Lower leg skin (tissue), 4 donors: ENCODE results near the gene PRCC. TPM values are rescaled to one million over a fixed set of nuclear protein-coding genes. Genes with fewer than 3 reads are reported as not detected.

Experiments
- DNase-seq, 2 donors: peaks; one replicate each; pipeline ENCODE4 v3.0.0-alpha.2; 2019; ENCODE audit warnings: low spot score in 2 of 2
- H3K4me3 ChIP-seq: fragments of 200-600 bp; sonication (generic); 2 replicates; pipeline ENCODE4 v1.5.1; 2017; ENCODE audit warnings: mild to moderate bottlenecking, low read depth; ENCODE audit not compliant: poor library complexity, severe bottlenecking
- POLR2A ChIP-seq, 2 donors: fragments of 450-650 bp; IDR thresholded peaks; one replicate each; pipeline ENCODE4 v1.6.1; 2016 to 2017; ENCODE audit warnings: antibody characterized with exemption in 2 of 2, mild to moderate bottlenecking in 1 of 2, moderate library complexity in 1 of 2
- WGBS, 2 donors: methylation state at CpG; one replicate each; pipeline ENCODE4 v1.1.5; 2018; 5-methylcytosine and 5-hydroxymethylcytosine counted together
- intact Hi-C: fragments of 100-400 bp; cut with DNase I; formaldehyde crosslinking; loops from one replicate; pipeline ENCODE4 v1.15.0; 2023; ENCODE audit warnings: low total_unique reads
- total RNA-seq, 4 donors: library from RNA; depleted of rRNA; stranded (reverse); fragments of >200 nt; gene quantifications; one replicate each; pipeline ENCODE4 v1.1.0, GENCODE V29; 2016
- TF ChIP-seq, protein P1 (sequence below), 3 donors: fragments of 450-650 bp; IDR thresholded peaks; one replicate each; pipeline ENCODE4 v1.5.1; 2016; ENCODE audit warnings: antibody characterized with exemption in 3 of 3, mild to moderate bottlenecking in 3 of 3, moderate library complexity in 2 of 3

PRCC gene
- total RNA-seq, 4 donors from 2014 or later: 35.4 to 45.6 (median 38.8) TPM

DNA sequence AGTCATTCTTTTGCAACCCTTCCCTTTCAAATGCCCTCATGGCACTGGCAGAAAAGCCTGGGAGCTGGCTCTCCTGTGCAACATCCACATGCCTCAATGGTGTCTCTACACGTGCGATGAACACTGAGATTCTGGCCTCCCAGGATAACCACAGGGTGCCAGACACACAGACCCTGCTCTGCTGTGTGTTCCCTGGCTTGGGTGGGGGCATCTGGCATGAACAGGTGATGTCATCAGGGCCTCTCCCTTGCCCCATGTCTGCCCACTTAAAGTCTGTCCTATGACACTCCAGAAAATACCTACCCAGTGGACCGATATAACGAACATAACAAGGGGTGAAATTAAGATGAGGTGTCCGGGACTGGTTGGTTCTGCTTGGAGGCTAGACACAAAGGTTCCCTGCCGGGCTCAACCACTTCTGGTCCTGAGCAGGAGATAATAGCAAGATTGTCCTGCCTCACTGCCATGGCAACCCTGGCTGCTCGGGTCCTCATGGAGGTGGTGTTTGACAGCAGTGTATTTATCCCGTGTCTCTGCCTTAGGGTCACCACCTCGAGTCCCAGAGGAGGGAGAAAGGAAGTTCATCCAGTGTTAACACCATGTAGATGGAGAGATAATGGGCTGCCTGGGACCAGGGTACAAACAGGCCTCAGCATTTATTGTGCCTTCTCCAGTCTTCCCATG is 72.2 kb downstream of the PRCC start:
- 40 to 41% methylated on average over 9 of the region's 9 CpGs for WGBS, 2 donors
- TF ChIP-seq, protein P1, sequence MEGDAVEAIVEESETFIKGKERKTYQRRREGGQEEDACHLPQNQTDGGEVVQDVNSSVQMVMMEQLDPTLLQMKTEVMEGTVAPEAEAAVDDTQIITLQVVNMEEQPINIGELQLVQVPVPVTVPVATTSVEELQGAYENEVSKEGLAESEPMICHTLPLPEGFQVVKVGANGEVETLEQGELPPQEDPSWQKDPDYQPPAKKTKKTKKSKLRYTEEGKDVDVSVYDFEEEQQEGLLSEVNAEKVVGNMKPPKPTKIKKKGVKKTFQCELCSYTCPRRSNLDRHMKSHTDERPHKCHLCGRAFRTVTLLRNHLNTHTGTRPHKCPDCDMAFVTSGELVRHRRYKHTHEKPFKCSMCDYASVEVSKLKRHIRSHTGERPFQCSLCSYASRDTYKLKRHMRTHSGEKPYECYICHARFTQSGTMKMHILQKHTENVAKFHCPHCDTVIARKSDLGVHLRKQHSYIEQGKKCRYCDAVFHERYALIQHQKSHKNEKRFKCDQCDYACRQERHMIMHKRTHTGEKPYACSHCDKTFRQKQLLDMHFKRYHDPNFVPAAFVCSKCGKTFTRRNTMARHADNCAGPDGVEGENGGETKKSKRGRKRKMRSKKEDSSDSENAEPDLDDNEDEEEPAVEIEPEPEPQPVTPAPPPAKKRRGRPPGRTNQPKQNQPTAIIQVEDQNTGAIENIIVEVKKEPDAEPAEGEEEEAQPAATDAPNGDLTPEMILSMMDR (IDR thresholded peaks at IDR 0.05): no peak
- TF ChIP-seq POLR2A (IDR thresholded peaks at IDR 0.05): no peak
- DNase-seq: no peak
- intact Hi-C loops: no loop called here
- no peak overlapping the region for H3K4me3 ChIP-seq

DNA sequence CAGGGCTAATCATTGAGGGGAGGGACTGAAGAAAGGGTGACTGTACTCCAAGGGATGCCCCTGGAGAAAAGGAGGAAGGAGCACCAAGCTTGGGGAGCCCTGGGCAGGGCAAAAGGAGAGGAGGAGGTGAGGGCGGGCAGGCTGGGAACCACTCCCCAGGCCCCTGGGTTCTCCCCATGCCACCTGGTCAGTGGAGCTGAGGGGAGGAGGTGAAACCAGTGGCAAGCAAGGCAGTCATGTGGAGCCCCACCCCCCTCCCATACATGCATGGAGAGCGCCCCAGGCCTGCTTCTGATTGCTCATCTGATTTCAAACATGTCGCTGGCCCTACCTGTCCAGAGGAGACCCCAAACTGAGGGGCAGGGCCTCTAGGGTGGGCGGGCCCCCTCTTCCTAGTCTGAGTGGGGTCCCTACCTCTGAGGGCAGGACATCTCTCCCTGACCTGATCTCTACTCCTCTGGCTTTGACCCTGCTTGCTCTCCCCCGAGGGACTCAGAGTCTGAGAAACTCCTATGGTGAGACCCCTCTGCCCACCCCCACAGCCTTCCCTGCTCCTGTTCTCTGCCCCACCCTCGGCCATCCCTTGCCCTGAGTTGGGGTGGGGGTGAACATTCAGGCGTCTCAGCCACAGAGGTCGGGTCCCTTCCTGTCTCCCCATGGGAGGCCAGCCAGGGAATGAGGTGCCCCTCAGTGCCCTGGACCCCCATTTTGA is 73.0 kb downstream of the PRCC start:
- no peak for DNase-seq
- WGBS, 2 donors: 63 to 71% methylated on average over 8 of the region's 8 CpGs
- TF ChIP-seq POLR2A (IDR thresholded peaks at IDR 0.05): no peak
- TF ChIP-seq, protein P1 (IDR thresholded peaks at IDR 0.05): no peak
- H3K4me3 ChIP-seq: no peak overlapping the region
- intact Hi-C loops: no loop called here

DNA sequence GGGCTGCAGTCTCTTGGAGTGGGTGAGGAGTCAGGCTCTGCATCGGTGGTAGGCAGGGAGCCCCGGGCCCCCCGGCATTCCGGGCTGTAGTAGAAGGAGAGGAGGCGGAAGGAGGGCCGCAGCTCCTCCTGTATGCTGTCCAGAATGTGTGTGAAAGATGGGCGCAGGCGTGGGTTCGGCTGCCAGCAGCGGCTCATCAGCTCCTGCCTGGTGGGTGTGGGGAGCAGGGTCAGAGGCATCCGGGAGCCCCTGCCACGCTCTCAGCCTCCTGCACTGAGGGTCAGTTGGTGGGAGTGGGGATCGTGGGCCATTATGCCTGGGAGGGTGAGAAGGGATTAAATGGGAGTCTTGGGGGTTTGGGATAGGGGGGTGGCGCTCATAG is 73.6 kb downstream of the PRCC start:
- intact Hi-C loops: no loop called here
- WGBS, 2 donors: 63 to 64% methylated on average over 14 of the region's 14 CpGs
- DNase-seq: no peak
- TF ChIP-seq, protein P1 (IDR thresholded peaks at IDR 0.05): no peak
- no peak for TF ChIP-seq POLR2A (IDR thresholded peaks at IDR 0.05)
- H3K4me3 ChIP-seq: no peak overlapping the region

DNA sequence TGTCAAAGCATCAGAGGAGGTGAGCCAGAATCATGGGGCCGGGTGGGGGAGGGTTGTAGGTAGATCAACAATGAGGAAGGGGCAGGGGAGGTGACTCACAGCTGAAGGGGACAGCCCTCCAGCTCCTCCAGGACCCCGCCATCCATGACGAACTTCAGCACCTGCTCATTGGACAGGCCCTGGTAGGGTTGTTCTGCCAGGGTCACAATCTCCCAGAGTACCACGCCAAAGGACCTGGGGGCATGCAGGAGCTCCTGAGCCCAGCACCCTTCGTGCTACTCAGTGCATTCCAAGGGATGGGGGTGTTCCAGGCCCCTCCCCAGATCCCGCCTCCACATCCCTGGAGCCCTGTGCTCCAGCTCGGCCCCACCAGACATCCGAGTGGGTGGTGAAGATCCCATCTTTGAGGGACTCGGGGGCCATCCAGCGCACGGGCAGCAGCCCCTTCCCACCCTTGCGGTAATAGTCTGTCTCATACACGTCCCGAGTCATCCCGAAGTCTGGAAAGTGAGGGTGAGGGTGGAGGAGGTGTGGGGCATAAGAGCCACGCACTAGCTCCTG is 74.0 kb downstream of the PRCC start:
- intact Hi-C loops: no loop called here
- H3K4me3 ChIP-seq: no peak overlapping the region
- TF ChIP-seq, protein P1 (IDR thresholded peaks at IDR 0.05): no peak
- TF ChIP-seq POLR2A (IDR thresholded peaks at IDR 0.05): no peak
- DNase-seq: no peak
- WGBS, 2 donors: 63 to 70% methylated on average over 15 to 16 of the region's 16 CpGs

DNA sequence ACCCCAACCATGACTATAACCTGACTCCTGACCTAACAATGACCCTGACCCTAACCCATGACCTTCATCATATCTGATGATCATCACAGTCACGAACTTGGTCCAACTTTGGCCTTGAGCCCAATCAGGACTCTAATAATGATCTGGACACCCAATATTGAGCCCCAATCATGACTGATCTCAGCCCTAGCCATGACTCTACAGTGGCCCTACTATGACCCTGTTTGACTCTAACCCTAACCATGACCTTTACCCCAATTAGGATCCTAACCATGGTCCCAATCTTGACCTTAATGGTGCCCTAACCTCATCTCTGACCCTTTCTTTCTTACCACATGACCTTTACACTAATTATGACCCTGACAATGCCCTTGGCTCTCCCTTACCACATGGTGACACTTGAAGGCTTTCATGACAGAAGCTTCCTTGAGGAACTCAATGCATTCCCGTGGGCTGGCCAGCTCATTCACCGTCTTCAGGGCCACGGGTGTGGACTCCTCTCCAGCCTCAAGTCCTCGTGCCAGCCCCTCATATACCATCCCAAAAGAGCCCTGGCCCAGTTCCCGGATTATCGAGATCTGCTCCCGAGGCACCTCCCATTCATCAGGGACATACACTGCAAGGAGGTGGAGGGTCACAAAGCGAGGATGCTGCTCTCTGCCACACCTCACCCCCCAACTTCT is 75.4 kb downstream of the PRCC start:
- DNase-seq: no peak
- no peak overlapping the region for H3K4me3 ChIP-seq
- intact Hi-C loops: no loop called here
- 76 to 77% methylated on average over 9 of the region's 9 CpGs for WGBS, 2 donors
- TF ChIP-seq, protein P1 (IDR thresholded peaks at IDR 0.05): no peak
- no peak for TF ChIP-seq POLR2A (IDR thresholded peaks at IDR 0.05)
